ENCODE results near the gene CES3.

GRCh38 chr16:66937725-66938337 lies 23.2 kb upstream of the CES3 start:
- TF ChIP-seq CTCF (IDR thresholded peaks at IDR 0.05) (no peak), POLR2A (IDR thresholded peaks at IDR 0.05) (no peak)
